GM21528 (cell line): ENCODE measurements around the gene MYO10.

Experiments
- ATAC-seq: cut with Tn5 transposase; IDR thresholded peaks from one replicate; pipeline ENCODE4 v1.9.1; 2021; ENCODE audit warnings: mild to moderate bottlenecking, moderate library complexity; ENCODE audit not compliant: unreplicated experiment, low FRiP score

Gene MYO10

GRCh38 chr5:16690243-16690852, 245.7 kb downstream of the MYO10 start:
- ATAC-seq = no peak

- ATAC-seq = no peak
Observed at GRCh38 chr5:16687898-16688297, 248.2 kb downstream of the MYO10 start.

- ATAC-seq = no peak
Observed at GRCh38 chr5:16685069-16685468, 251.0 kb downstream of the MYO10 start.

- no peak for ATAC-seq
Observed at GRCh38 chr5:16681876-16682275, 254.2 kb downstream of the MYO10 start.

GRCh38 chr5:16679863-16680262, 256.2 kb downstream of the MYO10 start:
- ATAC-seq = no peak

GRCh38 chr5:16679190-16679589, 256.9 kb downstream of the MYO10 start:
- no peak for ATAC-seq

GRCh38 chr5:16675806-16676205, 260.3 kb downstream of the MYO10 start:
- ATAC-seq = no peak

GRCh38 chr5:16674750-16675149, 261.3 kb downstream of the MYO10 start:
- ATAC-seq = no peak

GRCh38 chr5:16673241-16674201, 262.6 kb downstream of the MYO10 start:
- no peak for ATAC-seq

GRCh38 chr5:16671208-16671607, 264.9 kb downstream of the MYO10 start:
- no peak for ATAC-seq

- no peak for ATAC-seq
Observed at GRCh38 chr5:16669776-16670175, 266.3 kb downstream of the MYO10 start.

- ATAC-seq = no peak
Observed at GRCh38 chr5:16668631-16669030, 267.5 kb downstream of the MYO10 start.

- ATAC-seq = no peak
Observed at GRCh38 chr5:16668194-16668593, 267.9 kb downstream of the MYO10 start.

GRCh38 chr5:16666883-16667398, 269.1 kb downstream of the MYO10 start:
- no peak for ATAC-seq

- no peak for ATAC-seq
Observed at GRCh38 chr5:16666130-16666882, 269.8 kb downstream of the MYO10 start.

GRCh38 chr5:16665601-16666000, 270.5 kb downstream of the MYO10 start:
- ATAC-seq = no peak

- ATAC-seq = no peak
Observed at GRCh38 chr5:16664368-16664767, 271.7 kb downstream of the MYO10 start.

- no peak for ATAC-seq
Observed at GRCh38 chr5:16663840-16664239, 272.2 kb downstream of the MYO10 start.

GRCh38 chr5:16661713-16662112, 274.4 kb downstream of the MYO10 start:
- no peak for ATAC-seq

GRCh38 chr5:16660982-16661381, 275.1 kb downstream of the MYO10 start:
- ATAC-seq = no peak

- no peak for ATAC-seq
Observed at GRCh38 chr5:16659536-16659935, 276.6 kb downstream of the MYO10 start.
